Spleen (tissue), 11 donors: Measurements from ENCODE around the gene NOXA1. TPM values are rescaled to one million over a fixed set of nuclear protein-coding genes. Genes with fewer than 3 reads are reported as not detected.

Experiments
- DNase-seq: peaks from one replicate; pipeline ENCODE4 v3.0.0-alpha.2; 2020
- H3K27ac ChIP-seq, 8 donors: fragments of 200-600 bp; sonication (generic) in 7 of 8; 1 replicate in 4 of 8; 2 replicates in 4 of 8; pipeline versions ENCODE4 v1.5.0 to v1.8.0; 2016 to 2021; ENCODE audit warnings: inconsistent platforms in 4 of 8, mild to moderate bottlenecking in 4 of 8, moderate library complexity in 1 of 8
- H3K27me3 ChIP-seq, 7 donors: fragments of 200-600 bp; sonication (generic) in 6 of 7; replicated peaks in 1 of 7; 1 replicate in 4 of 7; 2 replicates in 3 of 7; pipeline versions ENCODE4 v1.5.0 to v1.8.0; 2016 to 2021; ENCODE audit warnings: inconsistent platforms in 3 of 7, mild to moderate bottlenecking in 1 of 7
- H3K36me3 ChIP-seq, 6 donors: fragments of 200-600 bp; sonication (generic) in 5 of 6; 1 replicate in 4 of 6; 2 replicates in 2 of 6; pipeline versions ENCODE4 v1.5.0 to v1.8.0; 2016 to 2021; ENCODE audit warnings: inconsistent platforms in 2 of 6
- H3K4me1 ChIP-seq, 6 donors: fragments of 200-600 bp; sonication (generic) in 5 of 6; 1 replicate in 3 of 6; 2 replicates in 3 of 6; pipeline versions ENCODE4 v1.5.0 to v1.8.0; 2016 to 2021; ENCODE audit warnings: inconsistent platforms in 3 of 6
- H3K4me3 ChIP-seq, 8 donors: fragments of 200-600 bp; sonication (generic) in 7 of 8; 1 replicate in 4 of 8; 2 replicates in 4 of 8; pipeline versions ENCODE4 v1.5.0 to v1.8.0; 2016 to 2021; ENCODE audit warnings: inconsistent platforms in 4 of 8, mild to moderate bottlenecking in 4 of 8, moderate library complexity in 2 of 8
- H3K9me3 ChIP-seq, 8 donors: fragments of 200-600 bp; sonication (generic) in 7 of 8; 1 replicate in 4 of 8; 2 replicates in 4 of 8; pipeline versions ENCODE4 v1.5.0 to v1.8.0; 2016 to 2021; ENCODE audit warnings: inconsistent platforms in 4 of 8
- CTCF ChIP-seq, 11 experiments: fragments of 200-600 bp in 7 of 11; fragments of 450-650 bp in 4 of 11; sonication (generic) in 4 of 11; IDR thresholded peaks in 8 of 11; conservative IDR thresholded peaks in 3 of 11; 1 replicate in 7 of 11; 2 replicates in 4 of 11; pipeline versions ENCODE4 v1.4.0 to v1.8.0; 2016 to 2021; ENCODE audit warnings: antibody characterized with exemption in 11 of 11, inconsistent platforms in 4 of 11, mild to moderate bottlenecking in 1 of 11
- POLR2A ChIP-seq, 3 donors: fragments of 450-650 bp; IDR thresholded peaks; one replicate each; pipeline ENCODE4 v1.5.1; 2017; ENCODE audit warnings: antibody characterized with exemption in 3 of 3, mild to moderate bottlenecking in 1 of 3
- POLR2AphosphoS5 ChIP-seq, 3 donors: sonication (generic); formaldehyde crosslinking; IDR thresholded peaks; one replicate each; pipeline ENCODE4 v1.5.1; 2017; ENCODE audit warnings: antibody characterized with exemption in 3 of 3
- WGBS, 5 donors: extraction: QIAGEN DNeasy Blood & Tissue Kit in 3 of 5; methylation state at CpG; one replicate each; pipeline versions ENCODE4 v1.1.5 to v1.1.7; 2013 to 2018; 5-methylcytosine and 5-hydroxymethylcytosine counted together
- intact Hi-C: fragments of 100-400 bp; cut with DNase I; formaldehyde crosslinking; loops from one replicate; pipeline ENCODE4 v1.15.0; 2023; ENCODE audit warnings: low total_unique reads
- polyA plus RNA-seq, 3 donors: library from polyadenylated mRNA; stranded (reverse); fragments of 200-250 nt; gene quantifications; one replicate each; pipeline ENCODE4 v1.2.1, GENCODE V29; 2013
- total RNA-seq, 7 donors: library from RNA; depleted of rRNA in 3 of 7; stranded (reverse); fragments of >200 nt in 3 of 7; fragmentation: NEBNext Ultra II Directional in 4 of 7; extraction: Animal tissue kit (Norgen Biotek cat#: 25700) in 4 of 7; gene quantifications; one replicate each; pipeline versions ENCODE4 v1.1.0 to v1.2.1, GENCODE V29; 2016 to 2021
- donor health status: healthy with polysubstance abuse.
- donor health status: DM: no; HTN: no; CAD: no; lungs with moderate emphysema.
- donor health status: DM: no; HTN: no; CAD: no.
- donor health status: Bipolar disorder and iron deficiency.
- donor health status: healthy.
- donor health status: DM: no; HTN: no; CAD: no.
- donor health status: DM: yes; HTN: yes; CAD: no.

Gene NOXA1
- total and polyA plus RNA-seq, 10 donors = 1.9 to 15.0 (median 5.9) TPM

- DNase-seq = no peak
- 69 to 85% (median 72%) methylated on average over 9 to 14 of the region's 14 CpGs for WGBS, 5 donors
- H3K9me3 ChIP-seq = no peaks in the 10 kb centered on the region
- TF ChIP-seq POLR2A (IDR thresholded peaks at IDR 0.05) = no peak
- no peak for TF ChIP-seq CTCF (IDR thresholded peaks at IDR 0.05 in 8 of 11, conservative IDR thresholded peaks at IDR 0.05 in 3 of 11)
- no peak for TF ChIP-seq POLR2AphosphoS5 (IDR thresholded peaks at IDR 0.05)
- H3K27me3 ChIP-seq = peaks cover 0 to 37% (median 0%) of the 10 kb centered on the region in 7 donors
- H3K36me3 ChIP-seq = no peaks in the 10 kb centered on the region
- no peak overlapping the region for H3K27ac ChIP-seq
- H3K4me1 ChIP-seq = peaks cover 0 to 36% (median 8%) of the 10 kb centered on the region in 6 donors
- intact Hi-C loops = no loop called here
- peak overlapping the region in 1 of 8 donors; percentile 21 for H3K4me3 ChIP-seq
Measured at GRCh38 chr9:137429546-137429890, 6.3 kb downstream of the NOXA1 start.

- DNase-seq = peak; percentile 81
- Histone ChIP-seq H3K27me3 (peaks cover 0 to 43% (median 0%) of the 10 kb centered on the region in 7 donors), H3K9me3 (no peaks in the 10 kb centered on the region), H3K27ac (no peak overlapping the region), H3K36me3 (no peaks in the 10 kb centered on the region), H3K4me1 (peaks cover 0 to 34% (median 5%) of the 10 kb centered on the region in 6 donors), H3K4me3 (peak overlapping the region in 1 of 8 donors; percentile 48)
- TF ChIP-seq POLR2A (IDR thresholded peaks at IDR 0.05) (no peak), CTCF (IDR thresholded peaks at IDR 0.05 in 8 of 11, conservative IDR thresholded peaks at IDR 0.05 in 3 of 11) (no peak), POLR2AphosphoS5 (IDR thresholded peaks at IDR 0.05) (peak in 1 of 3 donors; percentile 30)
- 47 to 74% (median 61%) methylated on average over 25 to 34 of the region's 34 CpGs for WGBS, 5 donors
- intact Hi-C loops = no loop called here
Measured at GRCh38 chr9:137429974-137430722, 7.0 kb downstream of the NOXA1 start.

- TF ChIP-seq POLR2AphosphoS5 (IDR thresholded peaks at IDR 0.05) (no peak), POLR2A (IDR thresholded peaks at IDR 0.05) (no peak), CTCF (IDR thresholded peaks at IDR 0.05 in 8 of 11, conservative IDR thresholded peaks at IDR 0.05 in 3 of 11) (no peak)
- Histone ChIP-seq H3K4me1 (peaks cover 0 to 37% (median 5%) of the 10 kb centered on the region in 6 donors), H3K36me3 (no peaks in the 10 kb centered on the region), H3K27ac (no peak overlapping the region), H3K27me3 (peaks cover 0 to 51% (median 0%) of the 10 kb centered on the region in 7 donors), H3K4me3 (peak overlapping the region in 1 of 8 donors; percentile 48), H3K9me3 (no peaks in the 10 kb centered on the region)
- intact Hi-C loops = no loop called here
- 73 to 85% (median 81%) methylated on average over 20 to 27 of the region's 27 CpGs for WGBS, 5 donors
- DNase-seq = peak; percentile 66
Measured at GRCh38 chr9:137430723-137431415, 7.7 kb downstream of the NOXA1 start.

- TF ChIP-seq POLR2A (IDR thresholded peaks at IDR 0.05) (no peak), CTCF (IDR thresholded peaks at IDR 0.05 in 8 of 11, conservative IDR thresholded peaks at IDR 0.05 in 3 of 11) (no peak), POLR2AphosphoS5 (IDR thresholded peaks at IDR 0.05) (no peak)
- WGBS, 5 donors = 68 to 82% (median 74%) methylated on average over 8 to 21 of the region's 21 CpGs
- peak; percentile 65 for DNase-seq
- Histone ChIP-seq H3K27ac (no peak overlapping the region), H3K27me3 (peaks cover 0 to 57% (median 0%) of the 10 kb centered on the region in 7 donors), H3K36me3 (no peaks in the 10 kb centered on the region), H3K9me3 (no peaks in the 10 kb centered on the region), H3K4me1 (peaks cover 0 to 43% (median 7%) of the 10 kb centered on the region in 6 donors), H3K4me3 (no peak overlapping the region)
- intact Hi-C loops = no loop called here
Measured at GRCh38 chr9:137431416-137431931, 8.3 kb downstream of the NOXA1 start.
